ENCODE measurements around the gene GAGE12J. TPM values are rescaled to one million over a fixed set of nuclear protein-coding genes. Genes with fewer than 3 reads are reported as not detected.
"Not testable (repeated sequence)": the region's sequence is repeated elsewhere in the genome, so short reads cannot be mapped to it uniquely, and the experiment has no call there.

Gene GAGE12J, protein sequence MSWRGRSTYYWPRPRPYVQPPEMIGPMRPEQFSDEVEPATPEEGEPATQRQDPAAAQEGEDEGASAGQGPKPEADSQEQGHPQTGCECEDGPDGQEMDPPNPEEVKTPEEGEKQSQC
- not detected for total RNA-seq
- polyA plus RNA-seq (ENCODE audit: insufficient read depth in 1 of 8, insufficient read length in 8 of 8, low replicate concordance in 1 of 8): not detected
- long read RNA-seq, donor 1: 0 reads
- long read RNA-seq, donor 2: 0 reads
- long read RNA-seq, donor 3: 0 reads
- long read RNA-seq, donor 4: 0 reads
- long read RNA-seq, donor 5: 0 reads
- long read RNA-seq, donor 6: 0 reads
- long read RNA-seq, donor 7: 0 reads
- long read RNA-seq, donor 8: 0 reads
- long read RNA-seq, donor 9: 0 reads
- long read RNA-seq, donor 10: 0 reads
- long read RNA-seq, donor 11: 0 reads

- WGBS (ENCODE audit: insufficient coverage): no CpG with 5 or more reads among the region's 16 CpGs
- not testable (repeated sequence) for H3K36me3 ChIP-seq (ENCODE audit: control insufficient read depth, insufficient read depth, low read length); H3K9me3 ChIP-seq (replicated peaks; ENCODE audit: control insufficient read depth, low read depth, low read length); DNase-seq; H3K27ac ChIP-seq (ENCODE audit: low read length); H3K27me3 ChIP-seq (ENCODE audit: control insufficient read depth, insufficient read depth, low read length); H3K4me3 ChIP-seq (ENCODE audit: low read length); H3K4me1 ChIP-seq (ENCODE audit: control insufficient read depth, insufficient read depth, low read length)
Measured at GRCh38 chrX:49321737-49322136, at the start of gene GAGE12J. Gene GAGE12J, plus strand, starts transcription at chrX:49322037. Its CDS starts 1,157 bp downstream, at chrX:49323194.

DNA sequence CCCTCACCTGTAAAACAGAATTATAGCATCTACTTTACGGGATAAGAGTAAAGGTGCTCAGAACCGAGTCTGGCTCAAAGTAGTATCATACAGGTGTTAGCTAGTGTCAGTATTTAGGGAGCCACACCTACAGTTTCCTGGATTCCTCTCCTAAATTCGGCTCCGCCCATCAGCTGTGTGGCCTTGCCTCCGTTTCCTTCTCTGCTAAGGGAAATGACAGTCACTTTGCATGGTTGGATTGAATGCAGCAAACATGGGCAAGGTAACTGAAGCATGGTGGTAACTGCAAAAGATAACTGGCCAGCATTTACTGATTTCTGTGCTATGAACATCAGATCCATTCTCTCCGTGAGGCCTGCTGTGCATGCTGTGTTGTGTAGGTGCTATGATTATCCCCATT is 49.4 kb upstream of the GAGE12J start:
- Histone ChIP-seq H3K4me3 (ENCODE audit: low read length) (no peak overlapping the region), H3K27ac (ENCODE audit: low read length) (no peak overlapping the region), H3K9me3 (replicated peaks; ENCODE audit: control insufficient read depth, low read depth, low read length) (no peaks in the 10 kb centered on the region), H3K27me3 (ENCODE audit: control insufficient read depth, insufficient read depth, low read length) (peaks cover 2% of the 10 kb centered on the region), H3K36me3 (ENCODE audit: control insufficient read depth, insufficient read depth, low read length) (no peaks in the 10 kb centered on the region), H3K4me1 (ENCODE audit: control insufficient read depth, insufficient read depth, low read length) (peaks cover 19% of the 10 kb centered on the region)
- 20% methylated on average over 1 of the region's 6 CpGs for WGBS (ENCODE audit: insufficient coverage)
- DNase-seq: no peak

GRCh38 chrX:49273181-49273727 is 48.6 kb upstream of the GAGE12J start:
- Histone ChIP-seq H3K27me3 (ENCODE audit: control insufficient read depth, insufficient read depth, low read length) (peaks cover 2% of the 10 kb centered on the region), H3K36me3 (ENCODE audit: control insufficient read depth, insufficient read depth, low read length) (no peaks in the 10 kb centered on the region), H3K4me3 (ENCODE audit: low read length) (no peak overlapping the region), H3K9me3 (replicated peaks; ENCODE audit: control insufficient read depth, low read depth, low read length) (no peaks in the 10 kb centered on the region), H3K27ac (ENCODE audit: low read length) (no peak overlapping the region), H3K4me1 (ENCODE audit: control insufficient read depth, insufficient read depth, low read length) (peaks cover 19% of the 10 kb centered on the region)
- 72% methylated on average over 2 of the region's 8 CpGs for WGBS (ENCODE audit: insufficient coverage)
- DNase-seq: no peak

DNA sequence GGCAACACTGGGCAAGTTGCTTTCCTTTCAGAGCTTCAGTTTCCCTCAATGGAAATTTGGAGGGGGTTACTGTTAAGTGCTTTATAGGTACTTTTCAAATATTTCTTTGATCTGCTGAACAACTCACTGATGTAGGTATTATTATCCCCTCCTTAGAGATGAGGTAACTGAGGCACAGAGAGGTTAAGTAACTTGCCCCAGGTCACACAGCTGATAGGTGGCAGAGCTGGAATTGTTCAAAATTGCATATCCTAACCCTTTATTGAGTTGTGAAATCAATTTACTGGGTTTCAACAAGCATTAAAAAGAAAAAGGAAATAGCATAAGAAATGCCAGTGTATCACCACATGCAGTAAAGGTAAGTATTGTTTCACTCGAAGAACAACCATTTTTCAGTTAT is 45.6 kb upstream of the GAGE12J start:
- Histone ChIP-seq H3K4me3 (ENCODE audit: low read length) (no peak overlapping the region), H3K27ac (ENCODE audit: low read length) (no peak overlapping the region), H3K9me3 (replicated peaks; ENCODE audit: control insufficient read depth, low read depth, low read length) (no peaks in the 10 kb centered on the region), H3K36me3 (ENCODE audit: control insufficient read depth, insufficient read depth, low read length) (no peaks in the 10 kb centered on the region), H3K27me3 (ENCODE audit: control insufficient read depth, insufficient read depth, low read length) (peaks cover 2% of the 10 kb centered on the region), H3K4me1 (ENCODE audit: control insufficient read depth, insufficient read depth, low read length) (peaks cover 11% of the 10 kb centered on the region)
- no CpG with 5 or more reads among the region's 1 CpG for WGBS (ENCODE audit: insufficient coverage)
- no peak for DNase-seq

GRCh38 chrX:49276671-49277534 is 44.9 kb upstream of the GAGE12J start:
- WGBS (ENCODE audit: insufficient coverage): 74% methylated on average over 16 of the region's 19 CpGs
- no peaks in the 10 kb centered on the region for H3K9me3 ChIP-seq (replicated peaks; ENCODE audit: control insufficient read depth, low read depth, low read length)
- no peak overlapping the region for H3K4me3 ChIP-seq (ENCODE audit: low read length)
- no peak for DNase-seq
- H3K4me1 ChIP-seq (ENCODE audit: control insufficient read depth, insufficient read depth, low read length): peaks cover 5% of the 10 kb centered on the region
- H3K27ac ChIP-seq (ENCODE audit: low read length): no peak overlapping the region
- H3K27me3 ChIP-seq (ENCODE audit: control insufficient read depth, insufficient read depth, low read length): peaks cover 2% of the 10 kb centered on the region
- no peaks in the 10 kb centered on the region for H3K36me3 ChIP-seq (ENCODE audit: control insufficient read depth, insufficient read depth, low read length)

DNA sequence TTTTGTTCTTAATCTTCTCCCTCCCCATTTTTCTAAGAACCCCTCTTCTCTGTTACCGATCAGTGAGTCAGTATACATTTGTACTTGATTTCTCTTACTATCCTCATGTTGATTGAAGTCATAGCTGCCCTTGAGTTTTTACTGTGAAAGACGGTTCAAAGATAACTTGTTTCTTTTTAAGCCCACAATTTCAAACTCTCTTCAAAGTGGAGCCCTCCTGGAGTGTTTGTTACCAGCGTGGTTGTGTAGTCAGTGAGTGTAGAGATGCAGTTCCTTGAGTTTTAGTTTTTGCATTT is 44.4 kb upstream of the GAGE12J start:
- H3K27ac ChIP-seq (ENCODE audit: low read length): no peak overlapping the region
- no peak for DNase-seq
- H3K4me1 ChIP-seq (ENCODE audit: control insufficient read depth, insufficient read depth, low read length): peaks cover 2% of the 10 kb centered on the region
- H3K9me3 ChIP-seq (replicated peaks; ENCODE audit: control insufficient read depth, low read depth, low read length): no peaks in the 10 kb centered on the region
- peaks cover 2% of the 10 kb centered on the region for H3K27me3 ChIP-seq (ENCODE audit: control insufficient read depth, insufficient read depth, low read length)
- no peak overlapping the region for H3K4me3 ChIP-seq (ENCODE audit: low read length)
- H3K36me3 ChIP-seq (ENCODE audit: control insufficient read depth, insufficient read depth, low read length): no peaks in the 10 kb centered on the region
- WGBS (ENCODE audit: insufficient coverage): 57% methylated on average over 1 of the region's 3 CpGs

DNA sequence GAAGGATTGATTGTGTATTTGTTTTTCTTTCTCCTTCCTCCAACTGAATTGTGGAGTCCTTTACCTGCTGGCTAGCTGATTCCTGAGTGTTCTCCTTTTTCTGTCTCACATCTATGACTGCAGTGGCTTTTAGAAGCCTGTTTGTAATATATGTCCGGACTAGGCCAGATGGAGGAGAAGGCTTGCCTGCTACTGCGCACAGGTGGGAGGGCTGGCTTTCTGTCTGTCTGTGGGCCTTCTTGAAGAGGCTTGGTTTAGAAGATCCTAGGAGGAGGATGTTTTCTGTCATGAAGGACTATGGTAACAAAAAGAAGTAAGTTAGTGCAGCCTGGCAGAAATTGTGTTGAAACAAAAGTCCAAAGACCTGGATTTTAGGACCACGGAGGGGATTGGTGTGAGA is 43.8 kb upstream of the GAGE12J start:
- peaks cover 2% of the 10 kb centered on the region for H3K27me3 ChIP-seq (ENCODE audit: control insufficient read depth, insufficient read depth, low read length)
- no peak overlapping the region for H3K4me3 ChIP-seq (ENCODE audit: low read length)
- H3K9me3 ChIP-seq (replicated peaks; ENCODE audit: control insufficient read depth, low read depth, low read length): no peaks in the 10 kb centered on the region
- no peak overlapping the region for H3K27ac ChIP-seq (ENCODE audit: low read length)
- no peaks in the 10 kb centered on the region for H3K36me3 ChIP-seq (ENCODE audit: control insufficient read depth, insufficient read depth, low read length)
- no peak for DNase-seq
- WGBS (ENCODE audit: insufficient coverage): 89% methylated on average over 3 of the region's 3 CpGs
- H3K4me1 ChIP-seq (ENCODE audit: control insufficient read depth, insufficient read depth, low read length): no peaks in the 10 kb centered on the region

GRCh38 chrX:49282647-49283011 is 39.2 kb upstream of the GAGE12J start:
- Histone ChIP-seq H3K4me1 (ENCODE audit: control insufficient read depth, insufficient read depth, low read length) (no peaks in the 10 kb centered on the region), H3K27me3 (ENCODE audit: control insufficient read depth, insufficient read depth, low read length) (no peaks in the 10 kb centered on the region), H3K36me3 (ENCODE audit: control insufficient read depth, insufficient read depth, low read length) (no peaks in the 10 kb centered on the region), H3K9me3 (replicated peaks; ENCODE audit: control insufficient read depth, low read depth, low read length) (no peaks in the 10 kb centered on the region), H3K27ac (ENCODE audit: low read length) (no peak overlapping the region), H3K4me3 (ENCODE audit: low read length) (no peak overlapping the region)
- 32% methylated on average over 9 of the region's 11 CpGs for WGBS (ENCODE audit: insufficient coverage)
- DNase-seq: peak; percentile 73

DNA sequence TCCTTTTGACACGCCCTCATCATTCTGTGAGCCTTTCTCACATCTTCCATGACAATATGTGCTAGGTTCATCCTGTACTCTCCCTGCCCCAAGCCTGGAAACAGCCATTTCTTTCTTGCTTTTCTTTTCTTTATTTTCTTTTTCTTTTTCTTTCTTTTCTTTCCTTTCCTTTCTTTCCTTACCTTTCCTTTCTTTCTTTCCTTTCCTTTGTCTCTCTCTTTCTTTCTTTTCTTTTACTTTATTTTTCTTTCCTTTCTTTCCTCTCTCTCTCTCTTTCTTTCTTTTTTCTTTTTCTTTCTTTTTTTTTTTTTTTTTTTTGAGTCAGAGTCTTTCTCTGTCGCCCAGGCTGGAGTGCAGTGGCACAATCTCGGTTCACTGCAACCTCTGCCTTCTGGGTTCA is 37.6 kb upstream of the GAGE12J start:
- H3K4me3 ChIP-seq (ENCODE audit: low read length): no peak overlapping the region
- H3K27me3 ChIP-seq (ENCODE audit: control insufficient read depth, insufficient read depth, low read length): no peaks in the 10 kb centered on the region
- WGBS (ENCODE audit: insufficient coverage): 50% methylated on average over 1 of the region's 3 CpGs
- no peak overlapping the region for H3K27ac ChIP-seq (ENCODE audit: low read length)
- H3K36me3 ChIP-seq (ENCODE audit: control insufficient read depth, insufficient read depth, low read length): no peaks in the 10 kb centered on the region
- H3K9me3 ChIP-seq (replicated peaks; ENCODE audit: control insufficient read depth, low read depth, low read length): no peaks in the 10 kb centered on the region
- no peak for DNase-seq
- no peaks in the 10 kb centered on the region for H3K4me1 ChIP-seq (ENCODE audit: control insufficient read depth, insufficient read depth, low read length)

DNA sequence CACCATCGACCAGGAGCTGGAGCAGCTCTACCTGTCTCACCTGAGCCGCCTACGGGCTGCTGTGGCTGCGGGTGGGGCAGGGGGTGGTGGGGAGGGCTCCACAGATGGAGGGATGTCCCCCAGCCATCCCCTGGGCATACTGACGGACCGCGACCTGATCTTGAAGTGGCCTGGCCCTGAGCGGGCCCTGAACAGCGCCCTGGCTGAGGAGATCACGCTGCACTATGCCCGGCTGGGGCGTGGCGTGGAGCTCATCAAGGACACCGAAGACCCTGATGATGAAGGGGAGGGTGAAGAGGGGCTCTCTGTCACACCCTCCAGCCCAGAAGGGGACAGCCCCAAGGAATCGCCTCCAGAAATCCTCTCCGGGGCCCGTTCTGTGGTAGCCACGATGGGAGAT is 35.7 kb upstream of the GAGE12J start:
- Histone ChIP-seq H3K4me3 (ENCODE audit: low read length) (no peak overlapping the region), H3K9me3 (replicated peaks; ENCODE audit: control insufficient read depth, low read depth, low read length) (no peaks in the 10 kb centered on the region), H3K4me1 (ENCODE audit: control insufficient read depth, insufficient read depth, low read length) (no peaks in the 10 kb centered on the region), H3K36me3 (ENCODE audit: control insufficient read depth, insufficient read depth, low read length) (no peaks in the 10 kb centered on the region), H3K27ac (ENCODE audit: low read length) (no peak overlapping the region), H3K27me3 (ENCODE audit: control insufficient read depth, insufficient read depth, low read length) (no peaks in the 10 kb centered on the region)
- no peak for DNase-seq
- 88% methylated on average over 17 of the region's 18 CpGs for WGBS (ENCODE audit: insufficient coverage)
